Left ventricle myocardium inferior (tissue), 1 donor: ENCODE data around the gene CCNQ. TPM values are rescaled to one million over a fixed set of nuclear protein-coding genes. Genes with fewer than 3 reads are reported as not detected.
A peak's percentile ranks its signal among the peaks of the same experiment; 100 is the strongest.

Experiments
- DNase-seq: peaks from one replicate; pipeline ENCODE4 v3.0.0-alpha.2; 2020
- H3K27ac ChIP-seq: fragments of 200-600 bp; replicated peaks from 2 replicates; pipeline ENCODE4 v1.8.0; 2021
- H3K27me3 ChIP-seq: fragments of 200-600 bp; 2 replicates; pipeline ENCODE4 v1.8.0; 2021; ENCODE audit warnings: low read depth
- H3K36me3 ChIP-seq: fragments of 200-600 bp; 2 replicates; pipeline ENCODE4 v1.8.0; 2021
- H3K4me1 ChIP-seq: fragments of 200-600 bp; 2 replicates; pipeline ENCODE4 v1.8.0; 2021
- H3K4me3 ChIP-seq: fragments of 200-600 bp; 2 replicates; pipeline ENCODE4 v1.8.0; 2021; ENCODE audit warnings: mild to moderate bottlenecking, moderate library complexity
- H3K9me3 ChIP-seq: fragments of 200-600 bp; replicated peaks from 2 replicates; pipeline ENCODE4 v1.8.0; 2021
- CTCF ChIP-seq: fragments of 200-600 bp; IDR thresholded peaks from 2 replicates; pipeline ENCODE4 v1.8.0; 2021; ENCODE audit warnings: antibody characterized with exemption, mild to moderate bottlenecking, borderline replicate concordance
- intact Hi-C: fragments of 100-400 bp; cut with micrococcal nuclease; formaldehyde crosslinking; loops from one replicate; pipeline ENCODE4 v1.11.0; 2022
- total RNA-seq: library from RNA; stranded (reverse); fragmentation: NEBNext Ultra II Directional; extraction: Animal tissue kit (Norgen Biotek cat#: 25700); gene quantifications from one replicate; pipeline ENCODE4 v1.2.1, GENCODE V29; 2021
- donor health status: DM: no; HTN: yes; CAD: no; lungs with severe emphysema.

Gene CCNQ
- total RNA-seq, 1 donor from 2014 or later: 39.3 TPM

DNA sequence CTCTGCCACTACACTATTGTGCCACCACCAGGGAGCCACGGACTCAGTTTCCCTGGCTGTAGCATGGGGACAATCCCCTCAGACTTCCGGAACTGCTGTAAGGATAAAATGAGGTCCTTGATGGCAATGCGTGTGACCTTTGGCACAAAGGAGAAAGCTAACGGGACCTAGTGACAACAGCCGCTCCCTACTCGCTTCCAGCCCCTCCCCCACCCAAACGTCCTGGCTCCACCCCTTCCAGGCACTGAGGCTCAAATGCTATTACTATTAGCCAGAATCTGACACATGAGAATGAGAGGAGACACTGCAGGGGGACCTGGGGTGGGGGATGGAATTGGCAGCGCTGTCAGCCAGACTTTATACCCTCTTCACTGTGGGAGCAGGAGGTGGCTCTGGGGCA is 42.7 kb upstream of the CCNQ start:
- no peaks in the 10 kb centered on the region for H3K9me3 ChIP-seq
- intact Hi-C loops: no loop called here
- peak overlapping the region; percentile 45 for H3K4me3 ChIP-seq
- H3K4me1 ChIP-seq: peaks cover 19% of the 10 kb centered on the region
- H3K27me3 ChIP-seq: peaks cover 74% of the 10 kb centered on the region
- H3K27ac ChIP-seq: no peak overlapping the region
- TF ChIP-seq CTCF: no peak
- no peaks in the 10 kb centered on the region for H3K36me3 ChIP-seq
- no peak for DNase-seq

DNA sequence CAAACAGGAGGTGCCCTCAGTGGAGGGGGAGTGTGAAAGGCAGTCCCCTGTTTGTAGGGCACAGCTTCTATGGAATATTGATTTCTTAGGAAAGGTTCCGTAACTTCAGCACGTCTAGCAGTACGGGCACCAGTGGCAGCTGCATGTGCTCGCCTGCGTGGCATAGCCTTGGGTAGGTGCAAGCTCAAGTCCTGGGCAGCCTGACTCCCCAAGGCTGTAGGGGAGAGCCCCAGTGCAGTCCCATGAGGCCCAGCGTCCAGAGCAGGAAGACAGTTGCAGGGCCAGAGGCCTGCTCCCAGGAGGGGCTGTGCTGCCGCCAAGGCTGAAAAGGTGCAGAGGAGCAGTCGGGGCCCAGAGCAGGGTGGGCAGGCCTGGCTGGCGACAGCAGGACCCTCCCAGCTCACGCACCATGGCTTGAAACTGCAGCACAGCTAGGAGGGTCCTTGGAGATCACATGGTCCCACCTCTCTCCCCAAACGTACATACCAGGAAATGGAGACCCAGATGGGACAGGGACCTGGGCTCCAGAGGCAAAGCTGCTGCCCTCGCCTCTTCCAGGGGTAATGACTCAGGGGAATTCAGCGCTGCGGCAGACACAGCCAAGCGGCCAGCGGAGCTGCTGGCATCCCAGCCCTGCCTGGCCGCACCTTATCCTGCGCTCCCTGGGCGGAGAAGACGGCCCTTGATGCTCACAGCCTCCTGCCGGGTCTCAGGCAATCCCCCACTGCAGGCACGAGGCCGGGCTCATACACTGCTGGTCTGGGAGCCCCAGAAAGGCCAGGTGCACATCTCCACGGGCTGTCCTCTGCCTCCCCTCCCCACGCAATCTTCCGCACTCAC is 42.0 kb upstream of the CCNQ start:
- Histone ChIP-seq H3K27ac (no peak overlapping the region), H3K36me3 (no peaks in the 10 kb centered on the region), H3K4me1 (peaks cover 19% of the 10 kb centered on the region), H3K4me3 (no peak overlapping the region), H3K27me3 (peaks cover 67% of the 10 kb centered on the region), H3K9me3 (no peaks in the 10 kb centered on the region)
- no peak for TF ChIP-seq CTCF
- no peak for DNase-seq
- intact Hi-C loops: no loop called here

GRCh38 chrX:153640045-153640686 is 41.2 kb upstream of the CCNQ start:
- intact Hi-C loops: no loop called here

DNA sequence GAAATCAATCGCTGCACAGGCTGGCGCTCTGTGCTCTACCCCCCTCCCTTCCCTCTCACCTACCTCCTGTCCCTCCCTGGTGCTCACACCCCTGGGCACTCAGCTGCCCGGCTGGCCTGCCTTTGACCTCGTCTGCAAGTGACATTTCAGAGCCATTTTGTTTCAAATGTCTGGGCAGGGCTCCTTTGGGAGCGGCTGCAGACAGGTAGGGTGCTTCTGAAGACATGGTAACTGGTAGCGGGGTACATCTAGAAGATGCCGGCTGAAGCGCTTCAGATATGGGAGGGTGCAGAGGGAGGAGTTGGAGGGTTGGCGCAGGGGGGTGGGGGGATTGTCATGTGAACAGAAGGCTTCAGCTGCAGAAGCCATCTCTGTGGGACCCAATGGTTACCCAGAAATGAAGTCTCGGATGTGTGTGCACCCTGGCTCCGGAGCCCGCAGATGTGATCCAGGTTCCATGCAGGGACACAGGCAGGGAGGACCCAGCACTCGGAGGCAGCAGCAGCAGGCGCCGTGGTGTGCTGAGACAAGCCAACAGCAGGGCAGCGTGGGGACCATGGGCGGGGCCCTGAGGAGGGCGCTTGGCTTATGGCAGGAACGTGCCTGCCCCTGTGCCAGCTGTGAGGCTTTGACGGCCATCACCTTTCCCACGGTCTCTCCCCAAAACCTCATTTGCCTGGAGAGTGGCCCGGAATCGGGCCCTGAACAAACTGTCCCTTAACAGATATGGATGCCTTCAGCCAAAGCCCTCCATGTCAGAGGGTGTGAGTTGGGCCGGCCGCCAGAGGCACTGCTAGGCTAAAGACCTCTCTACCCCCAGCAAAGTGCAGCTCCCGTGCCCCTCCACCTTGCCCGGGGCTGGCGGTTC is 40.5 kb upstream of the CCNQ start:
- intact Hi-C loops: no loop called here
- no peaks in the 10 kb centered on the region for H3K36me3 ChIP-seq
- H3K27me3 ChIP-seq: peaks cover 52% of the 10 kb centered on the region
- DNase-seq: no peak
- TF ChIP-seq CTCF: no peak
- no peak overlapping the region for H3K27ac ChIP-seq
- H3K4me3 ChIP-seq: no peak overlapping the region
- no peaks in the 10 kb centered on the region for H3K9me3 ChIP-seq
- H3K4me1 ChIP-seq: peaks cover 19% of the 10 kb centered on the region

More at GRCh38 chrX:153640045-153640686, 41.2 kb upstream of the CCNQ start:
- Histone ChIP-seq H3K36me3 (no peaks in the 10 kb centered on the region), H3K9me3 (no peaks in the 10 kb centered on the region), H3K4me3 (no peak overlapping the region), H3K27me3 (peaks cover 59% of the 10 kb centered on the region), H3K4me1 (peaks cover 19% of the 10 kb centered on the region), H3K27ac (no peak overlapping the region)
- DNase-seq: no peak
- no peak for TF ChIP-seq CTCF

DNA sequence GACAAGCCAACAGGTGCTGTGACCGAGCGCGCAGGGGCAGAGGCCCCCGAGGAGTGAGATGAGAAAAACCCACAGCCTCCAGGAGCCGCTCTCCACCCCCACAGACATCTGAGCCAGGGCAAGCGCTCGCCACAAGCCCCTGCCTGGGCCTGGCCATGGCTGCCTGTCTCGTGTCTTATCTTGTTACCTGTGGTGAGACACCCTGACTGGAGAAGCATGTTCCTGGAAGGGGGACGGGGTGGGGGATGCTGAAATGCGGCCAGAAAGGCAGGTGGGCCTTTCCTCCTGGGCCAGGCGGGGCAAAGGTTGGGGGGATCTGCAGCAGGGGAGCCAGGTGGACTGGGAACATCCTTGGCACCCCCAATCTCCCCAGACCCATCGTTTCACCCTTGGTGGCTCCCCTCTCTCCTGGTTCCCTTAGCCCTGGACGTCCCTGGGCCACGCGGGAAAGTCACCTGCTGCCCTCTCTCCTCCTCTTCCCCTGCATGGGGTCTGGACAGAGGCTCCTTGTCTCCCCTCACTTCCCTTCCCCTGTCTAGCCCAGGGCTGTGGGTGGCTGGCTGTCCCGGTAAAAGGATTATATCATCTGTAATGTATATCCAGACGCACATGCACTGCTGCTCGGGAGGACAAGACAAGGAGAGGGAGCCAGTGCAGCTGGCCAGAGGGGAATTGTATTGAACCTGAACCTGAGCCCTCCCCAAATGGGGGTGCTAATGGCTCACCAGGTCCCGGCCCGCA is 39.7 kb upstream of the CCNQ start:
- peaks cover 16% of the 10 kb centered on the region for H3K4me1 ChIP-seq
- intact Hi-C loops: no loop called here
- no peak for DNase-seq
- peaks cover 47% of the 10 kb centered on the region for H3K27me3 ChIP-seq
- no peaks in the 10 kb centered on the region for H3K36me3 ChIP-seq
- H3K9me3 ChIP-seq: no peaks in the 10 kb centered on the region
- TF ChIP-seq CTCF: no peak
- no peak overlapping the region for H3K4me3 ChIP-seq
- H3K27ac ChIP-seq: no peak overlapping the region
